ENCODE results near the gene CHAF1B.

DNA sequence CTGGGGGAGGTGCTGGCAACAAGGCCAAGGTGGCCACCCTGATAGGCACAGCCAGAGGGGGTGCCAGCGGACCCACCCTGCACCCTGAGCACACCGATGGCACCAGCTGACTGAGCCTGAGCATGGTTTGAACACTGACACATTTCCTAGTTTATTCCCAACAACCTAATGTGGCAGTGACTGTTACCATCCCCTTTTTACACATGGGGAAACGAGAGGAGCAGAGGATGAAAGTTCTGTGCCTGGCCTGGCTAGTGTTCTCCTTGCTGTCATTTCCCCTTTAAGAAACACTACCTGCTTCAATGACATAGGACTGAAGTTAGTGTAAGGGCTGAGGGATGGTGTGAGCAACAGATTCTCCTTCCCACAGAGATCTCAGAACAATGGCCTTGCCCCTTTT, 79.4 kb downstream of the CHAF1B start:
- TF ChIP-seq TAF1 (IDR thresholded peaks at IDR 0.05; ENCODE audit: low read depth, low read length) (no peak), POLR2A (IDR thresholded peaks at IDR 0.05; ENCODE audit: low read depth, low read length) (no peak)

All from GM12891 (cell line).